ENCODE data around the gene C2orf92. TPM values are rescaled to one million over a fixed set of nuclear protein-coding genes. Genes with fewer than 3 reads are reported as not detected.

Gene C2orf92
- total RNA-seq, 2 donors from 2014 or later: 21.3 to 47.1 TPM

- Histone ChIP-seq H3K27ac (no peak overlapping the region), H3K4me1 (peaks cover 7% of the 10 kb centered on the region), H3K27me3 (no peaks in the 10 kb centered on the region), H3K9me3 (no peaks in the 10 kb centered on the region), H3K4me3 (no peak overlapping the region), H3K36me3 (replicated peaks in 1 of 2; ENCODE audit: insufficient read depth in 1 of 2, low read depth in 2 of 2) (no peaks in the 10 kb centered on the region)
- 46 to 59% methylated on average over 4 of the region's 4 CpGs for WGBS, 2 donors
- ATAC-seq (no peak), DNase-seq (no peak)
- TF ChIP-seq CTCF (IDR thresholded peaks at IDR 0.05): no peak
- TF ChIP-seq POLR2A (IDR thresholded peaks at IDR 0.05): no peak
- intact Hi-C loops (cut with DNase I): loop anchor here (10.0 kb wide), 1 partner anchor 649 kb away; no protein-coding TSS in a partner anchor
Observed at GRCh38 chr2:97736185-97736584, 66.7 kb downstream of the C2orf92 start.

DNA sequence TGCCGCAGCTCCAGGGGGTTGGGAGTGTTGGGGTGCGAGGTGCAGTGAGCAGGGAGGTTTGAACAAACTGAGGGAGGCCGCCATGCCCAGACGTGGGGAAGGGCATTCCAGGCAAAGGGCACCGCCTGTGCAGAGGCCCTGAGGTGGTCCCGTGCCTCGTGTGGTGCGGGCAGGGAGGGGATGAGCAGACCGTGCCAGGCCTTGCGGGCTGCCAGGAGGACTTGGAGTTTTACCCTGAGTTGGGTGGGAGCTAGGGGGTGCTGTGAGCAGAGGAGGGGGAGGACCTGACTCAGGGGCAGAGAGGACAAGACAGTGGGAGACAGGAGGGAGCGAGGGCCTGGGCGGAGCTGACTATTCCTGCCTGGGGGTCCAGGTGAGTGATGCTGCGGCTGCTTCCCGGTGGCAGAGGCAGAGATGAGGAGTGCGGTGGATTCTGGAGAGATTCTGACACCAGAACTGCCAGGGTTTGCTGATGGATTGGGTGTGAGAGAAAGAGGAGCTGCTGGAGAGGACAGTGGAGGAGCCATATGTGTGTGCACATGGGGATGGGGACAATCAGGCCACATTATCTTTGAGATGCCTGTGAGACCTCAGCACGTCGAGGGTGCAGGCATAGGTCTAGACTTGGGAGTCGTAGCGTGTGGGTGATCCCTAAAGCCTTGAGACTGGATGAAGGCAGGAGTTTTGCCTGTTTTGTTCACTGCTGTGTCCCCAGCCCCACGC is 67.3 kb downstream of the C2orf92 start:
- TF ChIP-seq POLR2A (IDR thresholded peaks at IDR 0.05) (no peak), CTCF (IDR thresholded peaks at IDR 0.05) (no peak)
- ATAC-seq (no peak), DNase-seq (no peak)
- 75 to 79% methylated on average over 18 to 20 of the region's 20 CpGs for WGBS, 2 donors
- no peak overlapping the region for H3K27ac ChIP-seq
- intact Hi-C loops (cut with DNase I): loop anchor here (10.0 kb wide), 1 partner anchor 648 kb away; no protein-coding TSS in a partner anchor
- H3K4me3 ChIP-seq: no peak overlapping the region
- H3K9me3 ChIP-seq: no peaks in the 10 kb centered on the region
- H3K27me3 ChIP-seq: no peaks in the 10 kb centered on the region
- H3K36me3 ChIP-seq (replicated peaks in 1 of 2; ENCODE audit: insufficient read depth in 1 of 2, low read depth in 2 of 2): no peaks in the 10 kb centered on the region
- peaks cover 7% of the 10 kb centered on the region for H3K4me1 ChIP-seq

GRCh38 chr2:97737421-97738178 is 68.1 kb downstream of the C2orf92 start:
- TF ChIP-seq CTCF (IDR thresholded peaks at IDR 0.05): no peak
- no peak for TF ChIP-seq POLR2A (IDR thresholded peaks at IDR 0.05)
- Histone ChIP-seq H3K4me1 (peaks cover 7% of the 10 kb centered on the region), H3K36me3 (replicated peaks in 1 of 2; ENCODE audit: insufficient read depth in 1 of 2, low read depth in 2 of 2) (no peaks in the 10 kb centered on the region), H3K4me3 (no peak overlapping the region), H3K27ac (no peak overlapping the region), H3K27me3 (no peaks in the 10 kb centered on the region), H3K9me3 (no peaks in the 10 kb centered on the region)
- intact Hi-C loops (cut with DNase I): loop anchor here (10.0 kb wide), 1 partner anchor 647 kb away; no protein-coding TSS in a partner anchor
- WGBS, 2 donors: 77 to 91% methylated on average over 31 to 32 of the region's 32 CpGs
- no peak for DNase-seq
- no peak for ATAC-seq

DNA sequence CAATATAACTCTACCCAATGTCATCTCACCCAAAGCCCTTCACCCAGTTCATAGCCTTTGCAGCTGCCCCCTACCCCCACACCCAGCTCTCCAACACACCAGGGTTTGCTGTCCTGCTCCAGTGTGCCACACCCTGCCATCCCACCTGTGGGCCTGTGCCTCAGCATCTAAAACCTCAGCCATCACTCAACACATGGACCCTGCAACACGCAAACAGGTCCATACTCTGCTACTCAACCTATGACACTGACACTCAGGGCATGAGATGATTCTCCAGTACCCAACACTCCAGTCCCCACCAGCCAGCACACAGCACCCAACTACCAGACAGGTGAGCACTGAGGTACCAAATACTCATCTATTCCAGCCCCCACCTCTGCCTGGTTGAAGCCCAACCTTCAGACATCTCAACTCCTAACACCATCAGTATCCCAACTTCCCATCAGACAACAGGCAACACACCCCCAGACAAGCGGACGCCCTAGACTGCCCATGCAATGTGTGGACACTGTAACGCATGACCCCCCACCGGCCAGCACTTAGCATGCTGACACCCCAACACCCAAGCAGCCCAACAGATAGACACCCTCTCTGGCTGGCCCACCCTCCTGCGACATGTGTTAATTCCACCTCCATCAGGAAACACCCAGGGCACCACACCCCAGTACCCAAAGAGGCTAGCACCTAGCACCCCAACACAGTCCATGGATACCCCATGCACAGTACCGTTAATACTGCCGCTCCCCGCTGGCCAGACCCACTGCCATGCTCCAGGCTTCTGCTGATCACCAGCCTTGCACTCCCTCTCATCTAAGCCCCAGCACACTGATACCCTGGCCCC is 68.9 kb downstream of the C2orf92 start:
- H3K4me3 ChIP-seq: no peak overlapping the region
- H3K27me3 ChIP-seq: no peaks in the 10 kb centered on the region
- DNase-seq: no peak
- 84 to 87% methylated on average over 9 of the region's 9 CpGs for WGBS, 2 donors
- TF ChIP-seq POLR2A (IDR thresholded peaks at IDR 0.05): no peak
- TF ChIP-seq CTCF (IDR thresholded peaks at IDR 0.05): no peak
- intact Hi-C loops (cut with DNase I): loop anchor here (10.0 kb wide), 1 partner anchor 646 kb away; no protein-coding TSS in a partner anchor
- peaks cover 7% of the 10 kb centered on the region for H3K4me1 ChIP-seq
- H3K27ac ChIP-seq: no peak overlapping the region
- no peak for ATAC-seq
- H3K9me3 ChIP-seq: no peaks in the 10 kb centered on the region
- H3K36me3 ChIP-seq (replicated peaks in 1 of 2; ENCODE audit: insufficient read depth in 1 of 2, low read depth in 2 of 2): no peaks in the 10 kb centered on the region
